Uterus (tissue), 2 donors: ENCODE data around the gene NUBPL.

ENCODE experiments used
- POLR2A ChIP-seq, 2 donors: fragments of 450-650 bp; IDR thresholded peaks; one replicate each; pipeline ENCODE4 v1.6.1; 2016; ENCODE audit warnings: antibody characterized with exemption in 2 of 2, mild to moderate bottlenecking in 1 of 2, moderate library complexity in 1 of 2
- TF ChIP-seq, protein P1 (sequence below), 4 experiments: fragments of 200-600 bp in 2 of 4; fragments of 450-650 bp in 2 of 4; sonication (generic) in 2 of 4; IDR thresholded peaks; one replicate each; pipeline ENCODE4 v1.5.1; 2016 to 2019; ENCODE audit warnings: antibody characterized with exemption in 4 of 4, mild to moderate bottlenecking in 2 of 4, moderate library complexity in 1 of 4

DNA sequence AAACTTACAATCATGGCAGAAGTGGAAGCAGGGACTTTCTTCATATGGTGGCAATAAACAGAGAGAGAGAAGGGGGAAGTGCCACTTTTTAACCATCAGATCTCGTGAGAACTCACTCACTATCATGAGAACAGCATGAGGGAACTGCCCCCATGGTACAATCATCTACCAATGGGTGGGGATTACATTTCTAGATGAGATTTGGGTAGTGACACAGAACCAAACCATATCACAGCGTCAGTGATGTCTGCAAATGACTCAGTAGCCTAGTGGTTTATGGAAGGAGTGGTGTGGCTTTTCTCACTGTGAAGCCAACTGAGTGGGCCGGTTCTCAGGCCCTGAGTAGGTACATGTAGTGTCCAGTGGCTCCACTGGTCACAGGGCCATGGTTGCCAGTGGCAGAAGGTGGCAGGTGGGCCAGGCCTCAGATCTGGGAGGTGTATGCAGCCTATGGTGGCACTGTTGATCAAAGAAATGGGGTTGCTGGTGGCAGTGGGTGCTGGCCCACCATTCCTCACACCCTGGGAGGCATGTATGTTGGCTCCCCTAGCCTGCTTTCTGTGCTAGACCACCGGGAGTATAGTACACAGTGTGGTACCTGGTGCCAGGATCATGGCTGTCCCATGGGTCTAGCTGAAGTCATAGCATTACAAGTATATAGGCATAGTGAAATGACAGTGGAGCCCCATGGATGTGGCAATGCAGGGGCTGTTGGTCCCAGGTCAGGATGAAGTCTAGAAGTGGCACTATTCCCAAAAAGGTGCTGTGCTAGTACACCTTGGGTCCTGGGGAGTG, 191.9 kb downstream of the NUBPL start:
- TF ChIP-seq, protein P1, sequence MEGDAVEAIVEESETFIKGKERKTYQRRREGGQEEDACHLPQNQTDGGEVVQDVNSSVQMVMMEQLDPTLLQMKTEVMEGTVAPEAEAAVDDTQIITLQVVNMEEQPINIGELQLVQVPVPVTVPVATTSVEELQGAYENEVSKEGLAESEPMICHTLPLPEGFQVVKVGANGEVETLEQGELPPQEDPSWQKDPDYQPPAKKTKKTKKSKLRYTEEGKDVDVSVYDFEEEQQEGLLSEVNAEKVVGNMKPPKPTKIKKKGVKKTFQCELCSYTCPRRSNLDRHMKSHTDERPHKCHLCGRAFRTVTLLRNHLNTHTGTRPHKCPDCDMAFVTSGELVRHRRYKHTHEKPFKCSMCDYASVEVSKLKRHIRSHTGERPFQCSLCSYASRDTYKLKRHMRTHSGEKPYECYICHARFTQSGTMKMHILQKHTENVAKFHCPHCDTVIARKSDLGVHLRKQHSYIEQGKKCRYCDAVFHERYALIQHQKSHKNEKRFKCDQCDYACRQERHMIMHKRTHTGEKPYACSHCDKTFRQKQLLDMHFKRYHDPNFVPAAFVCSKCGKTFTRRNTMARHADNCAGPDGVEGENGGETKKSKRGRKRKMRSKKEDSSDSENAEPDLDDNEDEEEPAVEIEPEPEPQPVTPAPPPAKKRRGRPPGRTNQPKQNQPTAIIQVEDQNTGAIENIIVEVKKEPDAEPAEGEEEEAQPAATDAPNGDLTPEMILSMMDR (IDR thresholded peaks at IDR 0.05), result no peak
- TF ChIP-seq POLR2A (IDR thresholded peaks at IDR 0.05), result no peak
